ENCODE results near the gene ANKRD42.

ANKRD42 gene

GRCh38 chr11:83193315-83194280 lies at the start of gene ANKRD42:
TSS of gene ANKRD42 (plus strand) at chr11:83193712. CDS start at chr11:83194671, 959 bp downstream.
- H3K27ac ChIP-seq: peak within 1 kb of the TSS; percentile 39 to 97 (median 89)
- H3K4me3 ChIP-seq: peak within 1 kb of the TSS; percentile 59 to 88 (median 79)

GRCh38 chr11:83147895-83148294 lies 45.6 kb upstream of the ANKRD42 start:
- no peak overlapping the region for H3K27ac ChIP-seq
- no peak overlapping the region for H3K4me3 ChIP-seq

- peak overlapping the region in 1 of 21 experiments; percentile 43 for H3K27ac ChIP-seq
- H3K4me3 ChIP-seq: no peak overlapping the region
Observed at GRCh38 chr11:83150450-83150849, 43.1 kb upstream of the ANKRD42 start.

GRCh38 chr11:83151274-83151977 lies 42.1 kb upstream of the ANKRD42 start:
- Histone ChIP-seq H3K4me3 (no peak overlapping the region), H3K27ac (peak overlapping the region in 2 of 21 experiments; percentile 22 to 43)

- no peak overlapping the region for H3K4me3 ChIP-seq
- no peak overlapping the region for H3K27ac ChIP-seq
Observed at GRCh38 chr11:83152264-83152663, 41.2 kb upstream of the ANKRD42 start.

- no peak overlapping the region for H3K4me3 ChIP-seq
- no peak overlapping the region for H3K27ac ChIP-seq
Observed at GRCh38 chr11:83153764-83154163, 39.7 kb upstream of the ANKRD42 start.

DNA sequence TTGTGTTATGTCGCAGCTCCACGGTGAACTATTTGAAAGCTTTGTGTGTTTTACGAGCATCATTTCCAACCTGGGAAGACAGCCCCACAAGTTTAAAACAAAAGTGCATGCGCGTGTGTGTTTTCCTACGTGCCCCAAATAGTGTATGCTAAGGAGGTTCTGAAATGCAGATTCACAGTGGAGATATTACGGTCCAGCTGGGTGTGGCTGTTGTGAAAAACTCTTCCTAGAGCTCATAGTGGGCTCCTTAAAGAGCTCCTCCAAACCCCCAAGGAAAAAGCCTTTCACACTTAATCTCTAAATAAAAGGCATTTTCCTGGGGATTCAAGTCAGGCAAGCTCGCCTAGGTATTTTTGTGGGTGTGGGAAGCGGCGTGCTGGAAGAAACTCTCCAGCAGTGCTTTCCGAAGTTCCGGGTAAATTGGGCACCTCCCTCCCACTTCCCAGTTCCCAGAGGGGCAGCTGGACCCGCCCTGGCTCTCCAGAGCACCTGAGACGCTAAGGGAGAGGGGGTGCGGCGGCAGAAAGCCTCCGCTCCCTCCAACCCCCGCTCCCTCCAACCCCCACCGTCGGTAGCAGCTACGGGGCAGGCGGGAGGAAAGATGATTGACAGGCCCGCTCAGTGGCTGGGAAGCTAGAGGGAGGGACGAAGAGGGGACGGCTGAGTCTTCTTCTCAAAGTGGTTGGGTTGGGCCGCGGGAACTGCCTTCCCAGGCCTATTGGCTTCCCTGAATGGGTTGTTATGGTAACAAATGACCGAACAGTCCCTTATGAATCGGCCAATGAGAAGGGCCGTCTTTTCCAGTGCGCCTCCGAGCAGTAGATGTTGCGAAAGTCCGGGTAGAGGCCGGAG lies 37.1 kb upstream of the ANKRD42 start:
- peak overlapping the region; percentile 56 to 99 (median 92) for H3K4me3 ChIP-seq

GRCh38 chr11:83156996-83157593 lies 36.4 kb upstream of the ANKRD42 start, which contains the start of gene PCF11:
TSS of gene PCF11 (plus strand) at chr11:83157131. CDS start at chr11:83157440, 309 bp downstream.
- Histone ChIP-seq H3K27ac (peak within 1 kb of the TSS; percentile 92 to 100 (median 99)), H3K4me3 (peak within 1 kb of the TSS; percentile 82 to 99 (median 94))

More for the DNA sequence above, 37.1 kb upstream of the ANKRD42 start:
- peak overlapping the region in 20 of 21 experiments; percentile 73 to 100 (median 90) for H3K27ac ChIP-seq

GRCh38 chr11:83157594-83158356 lies 35.7 kb upstream of the ANKRD42 start:
- peak overlapping the region; percentile 92 to 100 (median 99) for H3K27ac ChIP-seq
- peak overlapping the region; percentile 82 to 99 (median 94) for H3K4me3 ChIP-seq

DNA sequence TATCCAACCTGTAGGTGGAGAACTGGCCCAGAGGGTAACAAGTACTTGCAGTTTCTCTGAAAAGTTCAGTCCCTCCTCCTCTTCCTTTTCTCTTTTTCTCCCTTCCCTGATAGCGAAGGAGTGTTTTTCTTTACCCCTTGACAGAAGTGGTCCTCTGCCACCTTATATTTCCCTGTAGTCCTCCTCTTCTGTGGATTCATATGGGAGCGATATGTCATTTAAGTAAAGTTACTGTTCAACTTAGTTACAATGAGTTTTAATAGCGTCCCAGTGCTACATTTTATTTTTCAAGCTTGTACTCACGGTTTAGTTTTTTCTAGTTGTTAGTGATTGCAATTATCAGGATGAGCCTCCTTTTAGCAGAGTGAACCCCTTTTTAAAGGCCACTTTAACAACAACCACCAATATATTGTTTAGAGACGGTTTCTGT lies 35.1 kb upstream of the ANKRD42 start:
- peak overlapping the region; percentile 92 to 100 (median 99) for H3K27ac ChIP-seq
- peak overlapping the region; percentile 82 to 99 (median 94) for H3K4me3 ChIP-seq

GRCh38 chr11:83158965-83159901 lies 34.3 kb upstream of the ANKRD42 start:
- H3K27ac ChIP-seq: peak overlapping the region in 20 of 21 experiments; percentile 28 to 100 (median 98)
- H3K4me3 ChIP-seq: peak overlapping the region; percentile 82 to 99 (median 94)

GRCh38 chr11:83159902-83160865 lies 33.3 kb upstream of the ANKRD42 start:
- Histone ChIP-seq H3K4me3 (peak overlapping the region; percentile 82 to 99 (median 94)), H3K27ac (peak overlapping the region in 16 of 21 experiments; percentile 28 to 100 (median 98))

DNA sequence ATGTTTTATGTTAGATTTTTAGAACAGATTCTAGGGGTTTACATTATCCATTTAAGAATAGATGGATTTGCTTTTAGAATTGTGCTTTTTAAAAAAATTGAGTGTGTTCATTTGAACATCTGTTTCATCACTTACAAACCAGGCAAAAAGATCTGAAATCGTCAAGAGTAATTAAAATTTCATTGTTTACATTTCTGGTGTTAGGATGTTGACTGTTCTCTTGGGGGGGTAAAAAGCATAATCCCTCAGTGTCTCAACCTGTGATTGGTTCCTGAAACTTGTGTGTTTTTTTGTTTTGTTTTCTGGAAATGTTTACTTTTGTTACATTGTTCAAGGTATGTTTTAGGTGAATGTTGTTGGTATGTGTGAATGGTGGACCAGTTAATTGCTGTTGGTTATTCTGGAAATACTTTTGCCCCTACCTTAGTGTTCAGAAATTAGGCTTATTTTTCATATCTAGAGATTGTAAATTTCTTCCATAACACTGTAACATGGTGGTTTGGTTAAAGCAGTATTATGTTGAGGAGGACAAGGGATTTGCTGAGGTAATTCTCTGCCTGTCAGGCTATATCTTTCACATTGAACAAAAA lies 31.8 kb upstream of the ANKRD42 start:
- H3K27ac ChIP-seq: peak overlapping the region in 4 of 21 experiments; percentile 5 to 32 (median 17)
- H3K4me3 ChIP-seq: no peak overlapping the region

GRCh38 chr11:83162377-83162776 lies 31.1 kb upstream of the ANKRD42 start:
- Histone ChIP-seq H3K27ac (peak overlapping the region in 1 of 21 experiments; percentile 61), H3K4me3 (no peak overlapping the region)

DNA sequence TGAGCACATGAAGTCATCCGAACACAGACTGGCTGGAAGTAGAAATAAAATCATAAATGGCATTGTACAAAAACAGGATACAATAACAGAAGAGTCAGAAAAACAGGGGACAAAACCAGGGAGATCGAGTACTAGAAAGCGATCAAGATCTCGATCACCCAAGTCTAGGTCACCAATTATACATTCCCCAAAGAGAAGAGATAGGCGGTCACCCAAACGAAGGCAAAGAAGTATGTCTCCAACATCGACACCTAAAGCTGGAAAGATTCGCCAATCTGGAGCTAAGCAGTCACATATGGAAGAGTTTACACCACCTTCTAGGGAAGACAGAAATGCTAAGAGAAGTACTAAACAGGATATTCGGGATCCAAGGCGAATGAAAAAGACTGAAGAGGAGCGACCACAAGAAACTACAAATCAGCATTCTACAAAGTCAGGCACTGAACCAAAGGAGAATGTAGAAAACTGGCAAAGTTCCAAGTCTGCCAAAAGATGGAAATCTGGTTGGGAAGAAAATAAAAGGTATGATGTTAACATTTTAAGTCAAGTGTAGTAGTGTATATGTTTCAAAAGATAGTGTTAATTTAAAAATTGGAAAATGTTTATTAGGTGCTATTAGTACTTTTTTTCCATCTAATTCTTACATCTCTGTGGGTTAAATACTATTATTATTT lies 27.2 kb upstream of the ANKRD42 start:
- no peak overlapping the region for H3K27ac ChIP-seq
- no peak overlapping the region for H3K4me3 ChIP-seq

All from skin epidermis (tissue), 12 donors.